D721Med (cell line): ENCODE data around the gene OR2AG1.

ENCODE experiments used
- DNase-seq: peaks from one replicate; pipeline ENCODE4 v3.0.0; 2011; ENCODE audit warnings: low spot score; ENCODE audit not compliant: insufficient read length
- FAIRE-seq: peaks from 2 replicates; lab custom pipeline; 2011; peaks lifted over from hg19 to GRCh38; lab: Jason Lieb, UNC
- CTCF ChIP-seq: IDR thresholded peaks from 2 replicates; pipeline ENCODE4 v1.5.1; 2012; ENCODE audit warnings: mild to moderate bottlenecking, control low read depth; ENCODE audit not compliant: insufficient read depth; ENCODE audit errors: missing control alignments

Gene OR2AG1

GRCh38 chr11:6818967-6819366 lies 36.1 kb downstream of the OR2AG1 start:
- FAIRE-seq (no peak), DNase-seq (no peak)
- TF ChIP-seq CTCF: no peak

GRCh38 chr11:6824136-6824823 lies 41.5 kb downstream of the OR2AG1 start:
- no peak for FAIRE-seq
- no peak for TF ChIP-seq CTCF
- DNase-seq: no peak

GRCh38 chr11:6825231-6825744 lies 42.5 kb downstream of the OR2AG1 start:
- DNase-seq: no peak
- TF ChIP-seq CTCF: no peak

GRCh38 chr11:6828103-6828502 lies 45.3 kb downstream of the OR2AG1 start:
- no peak for DNase-seq
- FAIRE-seq: no peak
- TF ChIP-seq CTCF: no peak

More at GRCh38 chr11:6825231-6825744, 42.5 kb downstream of the OR2AG1 start:
- no peak for FAIRE-seq

- no peak for FAIRE-seq
- no peak for DNase-seq
Observed at GRCh38 chr11:6833356-6833755, 50.5 kb downstream of the OR2AG1 start.

GRCh38 chr11:6834021-6834420 lies 51.2 kb downstream of the OR2AG1 start:
- FAIRE-seq (no peak), DNase-seq (no peak)
- TF ChIP-seq CTCF: no peak

More at GRCh38 chr11:6833356-6833755, 50.5 kb downstream of the OR2AG1 start:
- no peak for TF ChIP-seq CTCF
